ENCODE data around the gene ALOX12.
"Not testable (repeated sequence)": the region's sequence is repeated elsewhere in the genome, so short reads cannot be mapped to it uniquely, and the experiment has no call there.

Gene ALOX12

DNA sequence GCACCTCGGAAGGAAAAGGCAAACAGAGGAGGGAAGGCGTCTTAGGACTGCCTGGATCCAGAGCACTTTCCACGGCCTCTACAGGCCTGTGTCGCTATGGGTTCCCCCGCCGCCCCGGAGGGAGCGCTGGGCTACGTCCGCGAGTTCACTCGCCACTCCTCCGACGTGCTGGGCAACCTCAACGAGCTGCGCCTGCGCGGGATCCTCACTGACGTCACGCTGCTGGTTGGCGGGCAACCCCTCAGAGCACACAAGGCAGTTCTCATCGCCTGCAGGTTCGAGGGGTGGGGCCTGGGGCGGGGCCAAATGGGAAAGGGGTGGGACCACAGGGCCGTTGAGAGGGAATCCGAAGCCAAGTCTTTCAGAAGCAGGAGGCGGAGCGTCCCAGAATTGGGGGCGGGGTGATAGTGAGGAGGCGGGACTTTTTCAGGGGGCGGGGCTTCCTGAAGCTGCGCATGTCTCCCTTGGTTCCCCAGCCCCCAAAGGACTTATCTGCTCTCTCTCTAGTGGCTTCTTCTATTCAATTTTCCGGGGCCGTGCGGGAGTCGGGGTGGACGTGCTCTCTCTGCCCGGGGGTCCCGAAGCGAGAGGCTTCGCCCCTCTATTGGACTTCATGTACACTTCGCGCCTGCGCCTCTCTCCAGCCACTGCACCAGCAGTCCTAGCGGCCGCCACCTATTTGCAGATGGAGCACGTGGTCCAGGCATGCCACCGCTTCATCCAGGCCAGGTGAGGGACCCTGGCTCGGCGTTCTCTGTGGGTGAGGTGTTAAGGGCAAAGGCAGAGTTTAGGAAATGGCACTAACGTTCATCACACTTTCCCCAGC is 27.9 kb downstream of the ALOX12 start:
- DNase-seq = peak; percentile 92

GRCh38 chr17:7024402-7024785 is 28.5 kb downstream of the ALOX12 start:
- no peak for DNase-seq

DNA sequence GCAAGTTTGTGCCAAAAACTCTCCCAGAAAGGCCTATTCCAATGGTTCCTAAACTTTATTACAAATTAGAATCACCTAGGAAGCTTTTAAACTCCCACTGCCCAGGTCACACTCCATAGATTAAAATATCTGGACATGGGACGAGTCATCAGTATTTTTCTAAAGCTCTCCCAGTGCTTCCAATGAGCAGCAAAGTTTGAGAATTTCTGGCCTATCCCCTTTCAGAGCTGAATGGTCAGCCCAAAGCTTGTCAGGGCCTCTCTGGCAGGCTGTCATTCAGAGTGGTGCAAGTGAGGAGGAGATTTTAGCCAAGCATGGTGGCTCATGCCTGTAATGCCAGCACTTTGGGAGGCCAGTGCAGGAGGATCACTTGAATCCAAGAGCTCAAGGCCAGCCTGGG is 29.4 kb downstream of the ALOX12 start:
- DNase-seq = no peak

DNA sequence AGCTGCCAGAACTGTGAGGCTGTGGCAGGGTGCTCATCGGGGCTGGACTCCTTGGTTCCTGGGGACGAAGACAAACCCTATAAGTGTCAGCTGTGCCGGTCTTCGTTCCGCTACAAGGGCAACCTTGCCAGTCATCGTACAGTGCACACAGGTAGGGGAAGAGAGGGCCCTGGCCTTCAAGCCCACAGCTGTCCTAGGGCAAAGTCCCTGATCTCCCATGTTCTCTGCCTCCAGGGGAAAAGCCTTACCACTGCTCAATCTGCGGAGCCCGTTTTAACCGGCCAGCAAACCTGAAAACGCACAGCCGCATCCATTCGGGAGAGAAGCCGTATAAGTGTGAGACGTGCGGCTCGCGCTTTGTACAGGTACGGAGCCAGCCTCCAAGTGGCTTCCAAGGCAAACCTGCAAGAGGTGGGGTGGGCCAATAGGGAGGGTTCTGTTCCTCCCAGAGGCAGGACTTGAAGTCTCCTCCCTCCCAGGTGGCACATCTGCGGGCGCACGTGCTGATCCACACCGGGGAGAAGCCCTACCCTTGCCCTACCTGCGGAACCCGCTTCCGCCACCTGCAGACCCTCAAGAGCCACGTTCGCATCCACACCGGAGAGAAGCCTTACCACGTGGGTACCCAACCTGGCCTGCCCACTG is 30.7 kb downstream of the ALOX12 start:
- no peak for DNase-seq

GRCh38 chr17:7027335-7027734 is 31.5 kb downstream of the ALOX12 start:
- no peak for DNase-seq

DNA sequence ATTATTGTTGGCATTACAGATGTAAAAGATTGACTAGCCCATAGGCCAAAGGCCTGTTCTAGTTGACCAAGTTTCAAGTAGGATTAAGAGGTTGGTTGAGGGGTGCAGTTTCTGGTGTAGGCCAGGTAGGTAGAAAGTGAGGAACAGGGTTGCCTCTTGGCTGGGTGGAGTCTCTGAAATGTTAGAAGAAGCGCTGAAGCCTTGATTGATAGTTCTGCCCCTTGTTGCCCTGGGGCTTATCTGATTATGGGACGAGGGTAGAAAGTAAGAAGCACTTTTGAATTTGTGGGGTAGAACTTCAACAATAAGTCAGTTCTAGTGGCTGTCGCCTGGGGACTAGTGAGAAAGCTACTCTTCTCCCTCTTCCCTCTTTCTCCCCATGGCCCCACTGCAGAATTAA is 33.2 kb downstream of the ALOX12 start:
- no peak for DNase-seq

DNA sequence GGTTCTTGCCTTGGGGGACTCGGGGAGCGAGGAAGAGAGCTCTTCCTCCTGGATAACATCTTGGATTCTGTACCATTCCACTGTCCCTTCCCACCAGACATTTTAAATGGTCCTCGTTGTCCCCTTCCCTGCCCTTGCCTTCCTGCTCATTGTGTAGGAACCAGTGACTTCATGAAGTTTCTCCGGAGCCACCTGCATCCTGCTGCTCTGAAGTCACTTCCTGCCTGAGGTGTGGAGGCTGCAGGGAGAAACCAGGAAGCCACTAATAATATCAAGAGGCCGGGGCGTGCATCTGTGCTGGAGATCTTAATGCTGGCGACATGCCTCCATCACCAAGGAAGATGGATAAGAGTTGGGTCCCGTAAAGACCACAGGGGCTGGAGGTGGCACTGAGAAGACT is 33.8 kb downstream of the ALOX12 start:
- DNase-seq = no peak

- no peak for DNase-seq
Observed at GRCh38 chr17:7034955-7035590, 39.2 kb downstream of the ALOX12 start.

GRCh38 chr17:7035591-7036368 is 39.9 kb downstream of the ALOX12 start, which contains the start of gene SLC16A13:
Gene SLC16A13 (plus strand): TSS chr17:7036015. CDS start chr17:7036383, 368 bp downstream.
- peak; percentile 97 for DNase-seq

DNA sequence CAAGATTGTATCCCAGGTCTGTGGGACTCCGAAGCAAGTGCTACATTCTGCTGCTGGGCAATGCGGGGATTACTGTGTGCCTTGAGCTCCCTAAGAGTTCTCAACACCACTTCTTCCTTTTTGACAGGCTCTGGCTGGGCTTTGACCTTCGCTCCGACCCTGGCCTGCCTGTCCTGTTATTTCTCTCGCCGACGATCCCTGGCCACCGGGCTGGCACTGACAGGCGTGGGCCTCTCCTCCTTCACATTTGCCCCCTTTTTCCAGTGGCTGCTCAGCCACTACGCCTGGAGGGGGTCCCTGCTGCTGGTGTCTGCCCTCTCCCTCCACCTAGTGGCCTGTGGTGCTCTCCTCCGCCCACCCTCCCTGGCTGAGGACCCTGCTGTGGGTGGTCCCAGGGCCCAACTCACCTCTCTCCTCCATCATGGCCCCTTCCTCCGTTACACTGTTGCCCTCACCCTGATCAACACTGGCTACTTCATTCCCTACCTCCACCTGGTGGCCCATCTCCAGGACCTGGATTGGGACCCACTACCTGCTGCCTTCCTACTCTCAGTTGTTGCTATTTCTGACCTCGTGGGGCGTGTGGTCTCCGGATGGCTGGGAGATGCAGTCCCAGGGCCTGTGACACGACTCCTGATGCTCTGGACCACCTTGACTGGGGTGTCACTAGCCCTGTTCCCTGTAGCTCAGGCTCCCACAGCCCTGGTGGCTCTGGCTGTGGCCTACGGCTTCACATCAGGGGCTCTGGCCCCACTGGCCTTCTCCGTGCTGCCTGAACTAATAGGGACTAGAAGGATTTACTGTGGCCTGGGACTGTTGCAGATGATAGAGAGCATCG is 42.4 kb downstream of the ALOX12 start:
- no peak for DNase-seq

DNA sequence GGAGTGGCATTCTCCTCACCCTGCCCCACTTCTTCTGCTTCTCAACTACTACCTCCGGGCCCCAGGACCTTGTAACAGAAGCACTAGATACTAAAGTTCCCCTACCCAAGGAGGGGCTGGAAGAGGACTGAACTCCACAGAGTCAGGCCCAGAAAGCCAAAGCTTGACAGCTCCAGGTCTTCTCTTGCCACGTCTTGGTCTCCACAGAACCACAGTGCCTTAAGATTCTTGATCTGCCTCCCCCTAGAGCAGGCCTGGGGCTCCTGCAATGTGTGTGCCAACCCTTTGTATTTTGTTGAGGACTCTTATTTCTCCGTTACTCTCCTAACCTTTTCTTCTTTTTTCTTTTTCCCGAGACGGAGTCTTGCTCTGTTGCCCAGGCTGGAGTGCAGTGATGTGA is 44.0 kb downstream of the ALOX12 start:
- DNase-seq = no peak

DNA sequence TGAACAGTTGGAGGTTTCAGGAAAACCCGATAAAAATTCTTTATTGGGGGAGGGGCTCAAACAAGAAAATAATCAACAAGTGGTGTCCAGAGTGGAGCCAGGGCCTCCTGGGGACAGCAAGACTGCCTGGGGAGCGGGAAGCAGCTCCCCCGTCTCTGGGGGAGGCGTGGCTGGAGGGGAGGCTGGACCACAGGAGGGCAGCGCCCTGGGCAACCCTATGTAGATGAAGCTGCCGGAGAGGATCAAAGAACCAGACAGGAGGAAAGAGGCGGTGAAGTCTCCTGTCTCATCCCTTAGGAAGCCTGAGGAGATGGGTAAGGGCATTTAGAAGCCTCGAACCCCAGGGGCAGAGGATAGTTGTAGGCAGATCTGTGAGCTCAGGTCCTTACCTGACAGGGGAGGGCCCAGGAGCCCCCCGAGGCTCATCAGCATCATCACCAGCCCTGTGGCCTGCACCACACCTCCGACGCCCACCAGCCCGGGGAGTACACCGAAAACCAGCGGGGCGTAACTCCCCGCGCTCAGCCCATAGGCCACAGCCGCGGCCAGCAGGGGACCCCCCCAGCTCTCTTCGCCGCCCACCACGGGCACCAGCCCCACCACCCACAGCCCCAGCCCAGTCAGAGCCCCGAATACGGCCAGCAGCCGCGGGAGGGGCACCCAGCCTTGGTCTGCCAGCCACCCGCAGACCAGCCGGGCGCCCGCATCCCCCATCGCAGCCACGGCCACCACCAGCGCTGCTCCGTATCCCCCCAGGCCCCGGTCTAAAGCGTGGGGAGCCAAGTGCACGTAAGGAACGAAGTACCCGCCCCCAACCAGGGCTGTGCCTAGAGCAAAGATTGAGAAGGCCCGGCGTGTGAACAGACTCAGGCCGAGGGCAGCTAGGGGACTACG is 46.0 kb downstream of the ALOX12 start:
- DNase-seq = no peak

- DNase-seq = no peak
Observed at GRCh38 chr17:7042501-7043181, 46.8 kb downstream of the ALOX12 start.

DNA sequence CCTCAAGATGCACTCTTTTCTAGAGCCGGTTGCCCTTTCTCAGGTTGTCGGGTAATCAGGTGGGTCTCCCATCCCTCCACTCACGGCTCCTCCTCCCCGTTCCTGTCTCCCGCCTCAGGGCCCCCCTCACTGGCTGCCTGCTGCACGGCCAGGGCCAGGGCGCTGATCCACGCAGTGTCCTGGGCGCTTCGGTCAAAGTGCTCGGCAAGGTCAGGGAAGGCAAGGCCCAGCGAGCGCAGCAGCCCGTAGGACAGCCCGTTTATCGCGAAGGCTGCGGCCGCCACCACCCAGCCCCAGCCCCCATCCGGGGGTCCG is 47.3 kb downstream of the ALOX12 start:
- no peak for DNase-seq

- DNase-seq = peak; percentile 45
Observed at GRCh38 chr17:7043497-7044198, 47.8 kb downstream of the ALOX12 start, which contains the start of gene SLC16A11. Gene SLC16A11 (minus strand): TSS chr17:7044092. CDS start chr17:7043513, 579 bp downstream.

GRCh38 chr17:7045492-7046126 is 49.8 kb downstream of the ALOX12 start:
- DNase-seq = peak; percentile 83

DNA sequence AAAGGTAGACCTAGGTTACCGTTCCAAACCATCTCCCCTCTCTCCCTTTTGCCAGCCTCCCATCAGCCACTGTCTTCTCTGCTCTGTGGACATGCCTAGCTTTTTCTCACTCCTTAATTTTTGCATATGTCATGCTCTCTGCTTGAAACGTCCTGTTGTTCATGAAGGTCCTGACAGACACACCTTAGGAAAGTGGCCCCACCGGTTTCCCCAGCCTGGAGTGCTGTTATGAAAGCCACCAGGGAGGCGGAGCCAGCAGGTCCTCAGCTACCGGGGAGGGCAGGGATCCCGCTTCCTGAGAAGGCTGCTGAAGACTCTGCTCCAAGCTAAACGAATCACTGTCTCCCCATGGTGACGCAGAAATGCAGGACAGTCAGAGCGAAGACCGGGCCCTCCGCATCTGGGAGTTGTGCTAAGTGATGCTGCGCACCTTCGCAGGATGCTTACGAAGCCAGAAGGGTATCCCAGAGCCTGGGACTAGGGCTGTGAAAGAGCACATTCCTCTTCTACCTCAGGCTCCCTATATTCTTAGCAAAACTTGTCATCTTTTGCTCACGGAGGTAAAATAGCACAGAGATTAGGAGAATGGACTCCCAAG is 50.4 kb downstream of the ALOX12 start:
- DNase-seq = no peak

- not testable (repeated sequence) for DNase-seq
Observed at GRCh38 chr17:7046725-7047397, 51.0 kb downstream of the ALOX12 start.
